K562 (cell line): Measurements from ENCODE around the gene ARG1.
"Not testable (repeated sequence)": the region's sequence is repeated elsewhere in the genome, so short reads cannot be mapped to it uniquely, and the experiment has no call there.

ENCODE experiments used
- CTCF ChIP-seq, 3 experiments: IDR thresholded peaks in 2 of 3; conservative IDR thresholded peaks in 1 of 3; 2 replicates each; pipeline ENCODE4 v1.5.1; 2011 to 2012; ENCODE audit warnings: low read length in 3 of 3, mild to moderate bottlenecking in 3 of 3, control low read depth in 2 of 3, improper control_type of control experiment in 1 of 3, inconsistent platforms in 1 of 3, low read depth in 1 of 3, mixed read lengths in 1 of 3, moderate library complexity in 1 of 3; ENCODE audit not compliant: insufficient read depth in 2 of 3
- E2F6 ChIP-seq, 2 experiments: IDR thresholded peaks; 2 replicates each; pipeline ENCODE4 v1.6.1; 2011; ENCODE audit warnings: borderline replicate concordance in 1 of 2, control low read depth in 1 of 2, low read depth in 1 of 2, low read length in 1 of 2, mild to moderate bottlenecking in 1 of 2, mixed read lengths in 1 of 2, moderate library complexity in 1 of 2; ENCODE audit not compliant: insufficient read depth in 1 of 2, insufficient read length in 1 of 2, poor library complexity in 1 of 2, severe bottlenecking in 1 of 2; ENCODE audit errors: extremely low read depth in 1 of 2
- FOXK1 ChIP-seq: sonication (generic); formaldehyde crosslinking; IDR thresholded peaks from 2 replicates; pipeline ENCODE4 v1.8.0; 2022; ENCODE audit warnings: missing genetic modification reagents, mild to moderate bottlenecking, borderline replicate concordance
- FOXK2 ChIP-seq, 2 experiments: fragments of 450-650 bp; IDR thresholded peaks in 1 of 2; conservative IDR thresholded peaks in 1 of 2; 2 replicates each; pipeline ENCODE4 v1.6.1; 2016; ENCODE audit warnings: low read depth in 2 of 2, mild to moderate bottlenecking in 1 of 2
- NKRF ChIP-seq: fragments of 450-650 bp; IDR thresholded peaks from 2 replicates; pipeline ENCODE4 v1.6.1; 2016; ENCODE audit warnings: borderline replicate concordance
- POLR2AphosphoS5 ChIP-seq: IDR thresholded peaks from 2 replicates; pipeline ENCODE4 v1.6.1; 2011; ENCODE audit warnings: mild to moderate bottlenecking, low read depth, low read length, moderate library complexity; ENCODE audit not compliant: control insufficient read depth, insufficient read depth
- PYGO2 ChIP-seq: fragments of 450-650 bp; IDR thresholded peaks from 2 replicates; pipeline ENCODE4 v1.6.1; 2016; ENCODE audit warnings: mild to moderate bottlenecking, missing genetic modification characterization, moderate library complexity, missing compliant biosample characterization
- ZKSCAN1 ChIP-seq: fragments of 150-350 bp; IDR thresholded peaks from 2 replicates; pipeline ENCODE4 v1.6.1; 2016; ENCODE audit warnings: low read depth, low read length
- ZSCAN29 ChIP-seq: fragments of 450-650 bp; IDR thresholded peaks from 2 replicates; pipeline ENCODE4 v1.6.1; 2017

GRCh38 chr6:131538615-131539014 is 34.4 kb upstream of the ARG1 start:
- not testable (repeated sequence) for TF ChIP-seq FOXK2 (conservative IDR thresholded peaks at IDR 0.05 in 1 of 2, IDR thresholded peaks at IDR 0.05 in 1 of 2; ENCODE audit: low read depth in 2 of 2); E2F6 (IDR thresholded peaks at IDR 0.05; ENCODE audit: borderline replicate concordance in 1 of 2, extremely low read depth in 1 of 2, insufficient read depth in 1 of 2, insufficient read length in 1 of 2, low read depth in 1 of 2, low read length in 1 of 2, poor library complexity in 1 of 2, severe bottlenecking in 1 of 2); ZKSCAN1; POLR2AphosphoS5; FOXK1 (CRISPR knock-in tag); NKRF; CTCF (IDR thresholded peaks at IDR 0.05 in 2 of 3, conservative IDR thresholded peaks at IDR 0.05 in 1 of 3; ENCODE audit: insufficient read depth in 2 of 3, low read depth in 1 of 3, low read length in 3 of 3); ZSCAN29; PYGO2
